HFFc6 (cell line): ENCODE measurements around the gene LEUTX. TPM values are rescaled to one million over a fixed set of nuclear protein-coding genes. Genes with fewer than 3 reads are reported as not detected.

Experiments
- DNase-seq: peaks from one replicate; pipeline ENCODE4 v3.0.0-alpha.2; 2018
- H3K27ac Mint-ChIP-seq: 2 replicates; pipeline ENCODE4 v1.8.0; 2020; ENCODE audit warnings: mild to moderate bottlenecking, mixed read lengths
- H3K27me3 Mint-ChIP-seq: 2 replicates; pipeline ENCODE4 v1.8.0; 2021; ENCODE audit warnings: mild to moderate bottlenecking, moderate library complexity, mixed read lengths; ENCODE audit not compliant: insufficient read depth
- H3K36me3 Mint-ChIP-seq: 2 replicates; pipeline ENCODE4 v1.8.0; 2021; ENCODE audit warnings: low read depth, mixed read lengths
- H3K4me1 Mint-ChIP-seq: 2 replicates; pipeline ENCODE4 v1.8.0; 2020; ENCODE audit warnings: low read depth, mixed read lengths
- H3K4me3 Mint-ChIP-seq: 2 replicates; pipeline ENCODE4 v1.8.0; 2020; ENCODE audit warnings: mild to moderate bottlenecking, moderate library complexity, mixed read lengths
- H3K9me3 Mint-ChIP-seq: 2 replicates; pipeline ENCODE4 v1.8.0; 2020; ENCODE audit warnings: mild to moderate bottlenecking, mixed read lengths
- CTCF ChIP-seq: fragments of 200-600 bp; sonication (generic); IDR thresholded peaks from 2 replicates; pipeline ENCODE4 v1.5.0; 2021; ENCODE audit warnings: antibody characterized with exemption, mild to moderate bottlenecking
- total RNA-seq, 6 experiments: library from RNA; stranded (reverse); fragmentation: NEBNext Ultra II Directional; extraction: Animal tissue kit (Norgen Biotek cat#: 25700); gene quantifications; 2 replicates in 1 of 6; 3 replicates in 5 of 6; pipeline ENCODE4 v1.2.3, GENCODE V29; 2021

The LEUTX gene
- total RNA-seq, 6 experiments from 2014 or later: not detected

GRCh38 chr19:39746836-39747529 is 31.7 kb upstream of the LEUTX start:
- no peak overlapping the region for H3K4me3 Mint-ChIP-seq
- no peaks in the 10 kb centered on the region for H3K36me3 Mint-ChIP-seq
- no peaks in the 10 kb centered on the region for H3K9me3 Mint-ChIP-seq
- H3K27ac Mint-ChIP-seq: no peak overlapping the region
- H3K27me3 Mint-ChIP-seq: no peaks in the 10 kb centered on the region; the same call in none of the 2 replicates
- DNase-seq: no peak
- H3K4me1 Mint-ChIP-seq: no peaks in the 10 kb centered on the region
- no peak for TF ChIP-seq CTCF

- no peaks in the 10 kb centered on the region for H3K9me3 Mint-ChIP-seq
- H3K27ac Mint-ChIP-seq: no peak overlapping the region
- H3K36me3 Mint-ChIP-seq: no peaks in the 10 kb centered on the region
- TF ChIP-seq CTCF: no peak
- H3K27me3 Mint-ChIP-seq: no peaks in the 10 kb centered on the region; the same call in none of the 2 replicates
- no peak for DNase-seq
- no peak overlapping the region for H3K4me3 Mint-ChIP-seq
- no peaks in the 10 kb centered on the region for H3K4me1 Mint-ChIP-seq
These were observed 28.7 kb upstream of the LEUTX start for GRCh38 chr19:39749981-39750380.

- DNase-seq: no peak
- H3K4me1 Mint-ChIP-seq: no peaks in the 10 kb centered on the region
- no peak overlapping the region for H3K27ac Mint-ChIP-seq
- H3K9me3 Mint-ChIP-seq: no peaks in the 10 kb centered on the region
- H3K27me3 Mint-ChIP-seq: peaks cover 7% of the 10 kb centered on the region
- H3K4me3 Mint-ChIP-seq: no peak overlapping the region
- TF ChIP-seq CTCF: no peak
- H3K36me3 Mint-ChIP-seq: no peaks in the 10 kb centered on the region
These were observed 26.3 kb upstream of the LEUTX start for GRCh38 chr19:39752390-39752789.

GRCh38 chr19:39752795-39753194 is 25.9 kb upstream of the LEUTX start:
- no peak overlapping the region for H3K27ac Mint-ChIP-seq
- H3K36me3 Mint-ChIP-seq: no peaks in the 10 kb centered on the region
- DNase-seq: no peak
- TF ChIP-seq CTCF: no peak
- H3K27me3 Mint-ChIP-seq: peaks cover 8% of the 10 kb centered on the region
- no peaks in the 10 kb centered on the region for H3K4me1 Mint-ChIP-seq
- no peaks in the 10 kb centered on the region for H3K9me3 Mint-ChIP-seq
- no peak overlapping the region for H3K4me3 Mint-ChIP-seq

GRCh38 chr19:39754544-39754943 is 24.1 kb upstream of the LEUTX start:
- Mint-ChIP-seq H3K9me3 (no peaks in the 10 kb centered on the region), H3K4me3 (no peak overlapping the region), H3K27ac (no peak overlapping the region), H3K36me3 (no peaks in the 10 kb centered on the region), H3K4me1 (no peaks in the 10 kb centered on the region), H3K27me3 (peaks cover 8% of the 10 kb centered on the region)
- TF ChIP-seq CTCF: no peak
- DNase-seq: no peak
